Mononuclear cell (primary cell): ENCODE measurements around the gene KCNMB1. TPM values are rescaled to one million over a fixed set of nuclear protein-coding genes. Genes with fewer than 3 reads are reported as not detected.

ENCODE experiments used
- H3K27me3 ChIP-seq: 2 replicates; pipeline ENCODE4 v1.6.0; 2011; ENCODE audit warnings: low read length, control low read depth; ENCODE audit not compliant: insufficient read depth
- H3K4me1 ChIP-seq: 2 replicates; pipeline ENCODE4 v1.5.1; 2011; ENCODE audit warnings: mild to moderate bottlenecking, low read length, control low read depth; ENCODE audit not compliant: insufficient read depth
- H3K4me3 ChIP-seq: 2 replicates; pipeline ENCODE4 v1.5.1; 2011; ENCODE audit warnings: mild to moderate bottlenecking, low read length, moderate library complexity
- H3K9me3 ChIP-seq: 2 replicates; pipeline ENCODE4 v1.5.1; 2011; ENCODE audit warnings: low read depth, mild to moderate bottlenecking, control low read depth, low read length
- total RNA-seq: library from RNA; depleted of rRNA; stranded (reverse); fragments of >200 nt; gene quantifications from one replicate; pipeline ENCODE4 v1.2.3, GENCODE V29; 2012

The KCNMB1 gene
- total RNA-seq, 1 donor, result 1.8 TPM

GRCh38 chr5:170330568-170331054, 58.6 kb downstream of the KCNMB1 start:
- Histone ChIP-seq H3K4me1 (peaks cover 87% of the 10 kb centered on the region), H3K9me3 (no peaks in the 10 kb centered on the region), H3K4me3 (peak overlapping the region; percentile 0), H3K27me3 (no peaks in the 10 kb centered on the region)

- Histone ChIP-seq H3K9me3 (no peaks in the 10 kb centered on the region), H3K27me3 (no peaks in the 10 kb centered on the region), H3K4me1 (peaks cover 77% of the 10 kb centered on the region), H3K4me3 (no peak overlapping the region)
Measured at GRCh38 chr5:170329524-170329923, 59.6 kb downstream of the KCNMB1 start.

GRCh38 chr5:170327829-170328228, 61.3 kb downstream of the KCNMB1 start:
- H3K9me3 ChIP-seq, result no peaks in the 10 kb centered on the region
- H3K4me3 ChIP-seq, result no peak overlapping the region
- peaks cover 60% of the 10 kb centered on the region for H3K4me1 ChIP-seq
- H3K27me3 ChIP-seq, result no peaks in the 10 kb centered on the region

- peaks cover 53% of the 10 kb centered on the region for H3K4me1 ChIP-seq
- H3K9me3 ChIP-seq, result no peaks in the 10 kb centered on the region
- H3K27me3 ChIP-seq, result no peaks in the 10 kb centered on the region
- no peak overlapping the region for H3K4me3 ChIP-seq
Measured at GRCh38 chr5:170327168-170327567, 62.0 kb downstream of the KCNMB1 start.

Other genes with a start within 250 kb of the KCNMB1 start
- gene C5orf58, start 156.4 kb downstream of the KCNMB1 start, total RNA-seq, result not detected
- 440 TPM for gene LCP2, start 91.6 kb downstream of the KCNMB1 start, total RNA-seq
- not detected for gene KCNIP1, start 114.7 kb upstream of the KCNMB1 start, total RNA-seq